AG04449 (cell line): ENCODE measurements around the gene POMC.
"Not testable (repeated sequence)": the region's sequence is repeated elsewhere in the genome, so short reads cannot be mapped to it uniquely, and the experiment has no call there.

Experiments used
- CTCF ChIA-PET: fragments of 350-600 bp; formaldehyde crosslinking; extraction: SDS; loops from one replicate; lab custom pipeline; 2021; ENCODE audit warnings: antibody characterized with exemption; lab: Yijun Ruan, JAX
- POLR2A ChIA-PET: fragments of 400-600, 350-600 bp; formaldehyde crosslinking; extraction: SDS; loops from one replicate; lab custom pipeline; 2020; ENCODE audit warnings: antibody characterized with exemption, inconsistent platforms; lab: Yijun Ruan, JAX
- DNase-seq: peaks from one replicate; pipeline ENCODE4 v3.0.0-alpha.2; 2010; ENCODE audit warnings: low read depth, low spot score
- H3K4me3 ChIP-seq: 2 replicates; pipeline ENCODE4 v1.5.1; 2011; ENCODE audit warnings: low read depth, mild to moderate bottlenecking, control low read depth, low read length
- CTCF ChIP-seq: IDR thresholded peaks from one replicate; pipeline ENCODE4 v1.5.1; 2011; ENCODE audit warnings: mild to moderate bottlenecking, moderate library complexity, low read length, control low read depth, inconsistent platforms; ENCODE audit not compliant: insufficient read depth; ENCODE audit errors: missing control alignments

Gene POMC

GRCh38 chr2:25168256-25169072, at the start of gene POMC:
Gene POMC (minus strand): TSS chr2:25168580. CDS start chr2:25164772, 3,808 bp downstream.
- ChIA-PET CTCF (interaction anchor here (1.6 kb wide), 1 partner anchor 27 kb away, joined by 5 read pairs; no protein-coding TSS in a partner anchor), POLR2A (no interaction called here)
- no peak for DNase-seq
- TF ChIP-seq CTCF = no peak
- H3K4me3 ChIP-seq = peak within 1 kb of the TSS; percentile 46

GRCh38 chr2:25218100-25218499, 49.7 kb upstream of the POMC start:
- TF ChIP-seq CTCF = no peak
- POLR2A ChIA-PET = no interaction called here
- no peak for DNase-seq
- no peak overlapping the region for H3K4me3 ChIP-seq
- CTCF ChIA-PET = interaction anchor here (1.4 kb wide), 1 partner anchor 21 kb away, joined by 6 read pairs; no protein-coding TSS in a partner anchor

GRCh38 chr2:25215948-25216679, 47.7 kb upstream of the POMC start:
- no peak for TF ChIP-seq CTCF
- CTCF ChIA-PET = interaction anchor here (0.6 to 1.5 kb wide), 2 partner anchors 13 to 485 kb away, joined by 3 to 5 read pairs; no protein-coding TSS in a partner anchor
- peak overlapping the region; percentile 54 for H3K4me3 ChIP-seq
- POLR2A ChIA-PET = interaction anchor here (0.9 kb wide), 1 partner anchor 14 kb away, joined by 3 read pairs; no protein-coding TSS in a partner anchor
- no peak for DNase-seq

- POLR2A ChIA-PET = interaction anchor here (0.9 kb wide), 1 partner anchor 15 kb away, joined by 3 read pairs; no protein-coding TSS in a partner anchor
- no peak overlapping the region for H3K4me3 ChIP-seq
- DNase-seq = no peak
- no peak for TF ChIP-seq CTCF
- CTCF ChIA-PET = interaction anchor here (1.5 kb wide), 1 partner anchor 14 kb away, joined by 5 read pairs; no protein-coding TSS in a partner anchor
Measured at GRCh38 chr2:25215232-25215631, 46.9 kb upstream of the POMC start.

GRCh38 chr2:25213229-25213628, 44.8 kb upstream of the POMC start:
- no peak for DNase-seq
- ChIA-PET CTCF (interaction anchor here (0.9 to 1.5 kb wide), 3 partner anchors 10 to 18 kb away, joined by 3 to 5 read pairs (median 3); no protein-coding TSS in a partner anchor), POLR2A (no interaction called here)
- TF ChIP-seq CTCF = no peak
- no peak overlapping the region for H3K4me3 ChIP-seq

- CTCF ChIA-PET = interaction anchor here (1.3 kb wide), 1 partner anchor 17 kb away, joined by 3 read pairs; no protein-coding TSS in a partner anchor
- DNase-seq, POLR2A ChIA-PET, H3K4me3 ChIP-seq: not testable (repeated sequence)
Measured at GRCh38 chr2:25210923-25211322, 42.5 kb upstream of the POMC start.
